Cardiac muscle cell (in vitro differentiated cells and primary cell): ENCODE measurements around the gene BRD8. TPM values are rescaled to one million over a fixed set of nuclear protein-coding genes. Genes with fewer than 3 reads are reported as not detected.
A peak's percentile ranks its signal among the peaks of the same experiment; 100 is the strongest.

Experiments
- DNase-seq, 2 donors: peaks; one replicate each; pipeline versions ENCODE4 v3.0.0 to v3.0.0-alpha.2; 2010 to 2017; ENCODE audit warnings: low read depth in 1 of 2, low spot score in 1 of 2
- H3K27ac ChIP-seq: fragments of 200-600 bp; sonication (generic); 2 replicates; pipeline ENCODE4 v1.5.1; 2016
- H3K27me3 ChIP-seq: fragments of 200-600 bp; sonication (generic); 2 replicates; pipeline ENCODE4 v1.6.0; 2016; ENCODE audit warnings: control low read depth
- H3K36me3 ChIP-seq: fragments of 200-600 bp; sonication (generic); 2 replicates; pipeline ENCODE4 v1.5.1; 2016; ENCODE audit warnings: control low read depth
- H3K4me1 ChIP-seq: fragments of 200-600 bp; sonication (generic); 2 replicates; pipeline ENCODE4 v1.8.1; 2017; ENCODE audit warnings: low read depth, mild to moderate bottlenecking, mixed run types
- H3K4me3 ChIP-seq: fragments of 200-600 bp; sonication (generic); 2 replicates; pipeline ENCODE4 v1.5.1; 2016; ENCODE audit warnings: mild to moderate bottlenecking
- H3K9me3 ChIP-seq: fragments of 200-600 bp; sonication (generic); 2 replicates; pipeline ENCODE4 v1.5.1; 2017; ENCODE audit warnings: low read depth, mild to moderate bottlenecking, control low read depth
- polyA plus RNA-seq: library from polyadenylated mRNA; unstranded; fragments of >200 nt; fragmentation: Nextera tagmentation; extraction: Ambion mirVana; gene quantifications from 2 replicates; pipeline ENCODE4 v1.2.1, GENCODE V29; 2016
- total RNA-seq: library from RNA; depleted of rRNA; stranded (reverse); fragments of >200 nt; gene quantifications from 2 replicates; pipeline ENCODE4 v1.2.3, GENCODE V29; 2016
- TF ChIP-seq, protein P1 (sequence below): IDR thresholded peaks from 2 replicates; pipeline ENCODE4 v1.5.1; 2012; ENCODE audit warnings: low read depth, mild to moderate bottlenecking, low read length

Gene BRD8
- total and polyA plus RNA-seq, 2 experiments from 2014 or later, result 55.2 to 93.5 TPM

DNA sequence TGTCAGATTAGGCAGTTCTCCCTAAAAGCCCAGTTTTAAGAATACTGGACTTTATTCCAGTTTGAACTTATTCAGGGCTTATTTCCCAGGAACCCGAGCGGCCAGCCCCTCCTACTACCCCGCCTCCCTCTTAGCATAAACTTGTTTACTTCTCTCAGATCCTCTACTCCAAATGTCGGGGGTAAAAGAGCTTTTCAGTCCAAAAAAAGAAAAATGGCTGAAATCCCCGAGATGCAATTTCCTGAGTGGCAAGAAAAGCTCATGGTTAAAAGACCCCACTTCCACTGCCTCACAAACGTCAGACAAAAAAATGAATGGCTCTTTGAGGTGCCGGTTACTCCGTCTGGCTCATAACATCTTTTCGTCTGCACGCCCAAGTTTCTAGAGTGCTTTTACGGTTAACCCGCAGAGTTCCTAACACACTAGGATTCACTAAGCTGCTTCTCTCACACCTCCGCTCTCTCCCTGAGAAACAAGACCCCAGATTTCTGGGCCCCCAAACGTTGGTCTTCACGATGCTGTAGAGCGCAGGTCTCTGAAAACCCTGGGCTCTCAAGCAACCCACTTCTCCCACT lies 402 bp downstream of the BRD8 start:
- H3K27ac ChIP-seq, result peak overlapping the region; percentile 91
- H3K36me3 ChIP-seq, result peaks cover 35% of the 10 kb centered on the region
- peak overlapping the region; percentile 75 for H3K4me3 ChIP-seq
- no peaks in the 10 kb centered on the region for H3K9me3 ChIP-seq
- DNase-seq, result peak; percentile 27 to 33
- peaks cover 13% of the 10 kb centered on the region for H3K4me1 ChIP-seq
- H3K27me3 ChIP-seq, result no peaks in the 10 kb centered on the region
- TF ChIP-seq, protein P1, sequence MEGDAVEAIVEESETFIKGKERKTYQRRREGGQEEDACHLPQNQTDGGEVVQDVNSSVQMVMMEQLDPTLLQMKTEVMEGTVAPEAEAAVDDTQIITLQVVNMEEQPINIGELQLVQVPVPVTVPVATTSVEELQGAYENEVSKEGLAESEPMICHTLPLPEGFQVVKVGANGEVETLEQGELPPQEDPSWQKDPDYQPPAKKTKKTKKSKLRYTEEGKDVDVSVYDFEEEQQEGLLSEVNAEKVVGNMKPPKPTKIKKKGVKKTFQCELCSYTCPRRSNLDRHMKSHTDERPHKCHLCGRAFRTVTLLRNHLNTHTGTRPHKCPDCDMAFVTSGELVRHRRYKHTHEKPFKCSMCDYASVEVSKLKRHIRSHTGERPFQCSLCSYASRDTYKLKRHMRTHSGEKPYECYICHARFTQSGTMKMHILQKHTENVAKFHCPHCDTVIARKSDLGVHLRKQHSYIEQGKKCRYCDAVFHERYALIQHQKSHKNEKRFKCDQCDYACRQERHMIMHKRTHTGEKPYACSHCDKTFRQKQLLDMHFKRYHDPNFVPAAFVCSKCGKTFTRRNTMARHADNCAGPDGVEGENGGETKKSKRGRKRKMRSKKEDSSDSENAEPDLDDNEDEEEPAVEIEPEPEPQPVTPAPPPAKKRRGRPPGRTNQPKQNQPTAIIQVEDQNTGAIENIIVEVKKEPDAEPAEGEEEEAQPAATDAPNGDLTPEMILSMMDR, result no peak

DNA sequence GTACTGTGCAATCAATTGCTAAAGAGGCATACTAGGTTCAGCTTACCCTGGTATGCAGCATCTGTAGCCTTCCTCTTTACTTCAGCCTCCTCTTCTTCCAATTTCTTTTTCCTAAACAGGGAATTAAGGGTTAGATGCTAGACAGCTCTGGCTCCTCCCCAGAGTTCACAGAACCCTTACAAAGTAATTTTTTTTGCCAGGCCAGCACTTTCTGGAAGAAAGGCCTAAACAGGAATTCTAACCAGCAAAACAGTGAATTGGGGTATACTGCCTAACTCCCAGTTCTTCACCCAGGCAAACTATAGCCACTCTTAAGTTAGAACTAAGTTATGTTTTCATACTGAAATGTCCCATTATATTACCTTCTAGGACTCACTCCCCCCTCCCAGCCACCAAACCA lies 8.1 kb downstream of the BRD8 start:
- Histone ChIP-seq H3K27me3 (no peaks in the 10 kb centered on the region), H3K36me3 (peaks cover 83% of the 10 kb centered on the region), H3K9me3 (no peaks in the 10 kb centered on the region), H3K4me1 (no peaks in the 10 kb centered on the region), H3K27ac (no peak overlapping the region), H3K4me3 (no peak overlapping the region)
- TF ChIP-seq, protein P1, result no peak
- no peak for DNase-seq

DNA sequence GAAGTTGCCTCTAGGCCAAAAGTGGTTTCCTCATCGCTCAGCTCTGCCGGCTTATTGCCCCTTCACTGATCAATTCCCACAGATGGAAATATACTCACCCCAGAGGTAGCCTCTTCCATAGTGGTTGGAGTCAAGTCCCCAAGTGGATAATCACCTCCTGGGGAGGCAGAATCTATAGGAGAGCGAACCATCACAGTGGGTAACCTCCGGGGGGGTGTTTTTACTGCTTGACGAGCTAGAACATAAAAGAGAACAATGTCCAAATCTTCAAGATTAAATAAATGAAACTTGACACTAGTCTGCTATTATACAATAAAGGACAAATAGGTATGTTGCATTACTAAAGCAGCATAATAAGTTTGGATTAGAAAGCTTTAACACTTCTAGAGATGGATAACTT lies 9.3 kb downstream of the BRD8 start:
- no peak for DNase-seq
- Histone ChIP-seq H3K9me3 (no peaks in the 10 kb centered on the region), H3K27ac (no peak overlapping the region), H3K27me3 (no peaks in the 10 kb centered on the region), H3K4me1 (no peaks in the 10 kb centered on the region), H3K36me3 (peaks cover 86% of the 10 kb centered on the region), H3K4me3 (no peak overlapping the region)
- TF ChIP-seq, protein P1, result no peak

DNA sequence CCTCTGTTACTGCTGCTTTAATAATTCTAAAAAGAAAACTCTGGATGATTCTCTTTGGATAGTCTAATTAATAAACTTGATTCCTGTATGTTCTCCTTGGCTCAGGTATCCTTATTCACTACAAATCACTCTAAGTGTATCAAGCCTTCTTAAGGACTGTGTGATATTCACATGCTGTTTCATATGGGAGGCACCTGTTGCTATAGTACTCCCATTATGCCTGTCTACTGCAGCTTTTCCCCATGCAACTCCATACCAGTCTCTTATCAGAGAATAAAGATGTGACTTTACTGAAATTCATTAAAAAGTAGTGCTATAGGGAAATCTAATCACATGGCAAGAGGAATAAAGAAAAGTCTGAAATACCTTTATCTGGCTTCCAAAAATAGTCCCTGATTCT lies 14.7 kb downstream of the BRD8 start:
- DNase-seq, result no peak
- H3K27me3 ChIP-seq, result no peaks in the 10 kb centered on the region
- TF ChIP-seq, protein P1, result no peak
- H3K4me3 ChIP-seq, result no peak overlapping the region
- H3K4me1 ChIP-seq, result no peaks in the 10 kb centered on the region
- peaks cover 87% of the 10 kb centered on the region for H3K36me3 ChIP-seq
- no peaks in the 10 kb centered on the region for H3K9me3 ChIP-seq
- H3K27ac ChIP-seq, result no peak overlapping the region

DNA sequence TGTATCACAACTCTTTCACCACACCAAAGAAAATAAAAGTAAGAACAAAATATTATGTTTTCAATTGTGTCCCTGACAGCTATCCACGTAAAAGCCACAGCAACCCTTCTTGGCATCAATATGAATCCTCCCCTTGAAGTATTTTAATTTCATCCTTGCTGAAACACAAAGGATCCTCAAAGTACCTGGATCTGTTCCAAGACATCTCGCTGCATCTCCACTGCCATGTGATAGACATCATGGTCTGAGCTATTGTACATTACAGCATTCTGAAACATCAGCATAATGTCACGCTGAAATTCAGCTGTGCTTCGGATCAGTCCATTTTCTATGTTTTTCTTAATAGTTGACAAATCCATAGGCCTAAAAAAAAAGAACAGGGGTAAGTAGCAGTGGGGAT lies 17.7 kb downstream of the BRD8 start:
- TF ChIP-seq, protein P1, result no peak
- no peaks in the 10 kb centered on the region for H3K4me1 ChIP-seq
- H3K9me3 ChIP-seq, result no peaks in the 10 kb centered on the region
- no peak overlapping the region for H3K4me3 ChIP-seq
- no peak for DNase-seq
- no peak overlapping the region for H3K27ac ChIP-seq
- H3K36me3 ChIP-seq, result peaks cover 83% of the 10 kb centered on the region
- H3K27me3 ChIP-seq, result no peaks in the 10 kb centered on the region
